ENCODE measurements around the gene ARL5A. TPM values are rescaled to one million over a fixed set of nuclear protein-coding genes. Genes with fewer than 3 reads are reported as not detected.
A peak's percentile ranks its signal among the peaks of the same experiment; 100 is the strongest.

ARL5A gene
- total and polyA plus RNA-seq, 12 donors = 8.3 to 62.3 (median 55.6) TPM

- Histone ChIP-seq H3K36me3 (no peaks in the 10 kb centered on the region), H3K27me3 (no peaks in the 10 kb centered on the region), H3K27ac (no peak overlapping the region), H3K4me1 (peaks cover 0 to 29% (median 0%) of the 10 kb centered on the region in 9 donors), H3K4me3 (no peak overlapping the region), H3K9me3 (no peaks in the 10 kb centered on the region)
- TF ChIP-seq, protein P1, sequence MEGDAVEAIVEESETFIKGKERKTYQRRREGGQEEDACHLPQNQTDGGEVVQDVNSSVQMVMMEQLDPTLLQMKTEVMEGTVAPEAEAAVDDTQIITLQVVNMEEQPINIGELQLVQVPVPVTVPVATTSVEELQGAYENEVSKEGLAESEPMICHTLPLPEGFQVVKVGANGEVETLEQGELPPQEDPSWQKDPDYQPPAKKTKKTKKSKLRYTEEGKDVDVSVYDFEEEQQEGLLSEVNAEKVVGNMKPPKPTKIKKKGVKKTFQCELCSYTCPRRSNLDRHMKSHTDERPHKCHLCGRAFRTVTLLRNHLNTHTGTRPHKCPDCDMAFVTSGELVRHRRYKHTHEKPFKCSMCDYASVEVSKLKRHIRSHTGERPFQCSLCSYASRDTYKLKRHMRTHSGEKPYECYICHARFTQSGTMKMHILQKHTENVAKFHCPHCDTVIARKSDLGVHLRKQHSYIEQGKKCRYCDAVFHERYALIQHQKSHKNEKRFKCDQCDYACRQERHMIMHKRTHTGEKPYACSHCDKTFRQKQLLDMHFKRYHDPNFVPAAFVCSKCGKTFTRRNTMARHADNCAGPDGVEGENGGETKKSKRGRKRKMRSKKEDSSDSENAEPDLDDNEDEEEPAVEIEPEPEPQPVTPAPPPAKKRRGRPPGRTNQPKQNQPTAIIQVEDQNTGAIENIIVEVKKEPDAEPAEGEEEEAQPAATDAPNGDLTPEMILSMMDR (IDR thresholded peaks at IDR 0.05) = no peak
- intact Hi-C loops (cut with DNase I) = no loop called here
- ATAC-seq (peak in 7 of 8 donors; percentile 38 to 85 (median 73)), DNase-seq (no peak)
- WGBS, 2 donors = 42 to 46% methylated on average over 3 of the region's 3 CpGs
These were observed 23.5 kb upstream of the ARL5A start for GRCh38 chr2:151851761-151852160.

DNA sequence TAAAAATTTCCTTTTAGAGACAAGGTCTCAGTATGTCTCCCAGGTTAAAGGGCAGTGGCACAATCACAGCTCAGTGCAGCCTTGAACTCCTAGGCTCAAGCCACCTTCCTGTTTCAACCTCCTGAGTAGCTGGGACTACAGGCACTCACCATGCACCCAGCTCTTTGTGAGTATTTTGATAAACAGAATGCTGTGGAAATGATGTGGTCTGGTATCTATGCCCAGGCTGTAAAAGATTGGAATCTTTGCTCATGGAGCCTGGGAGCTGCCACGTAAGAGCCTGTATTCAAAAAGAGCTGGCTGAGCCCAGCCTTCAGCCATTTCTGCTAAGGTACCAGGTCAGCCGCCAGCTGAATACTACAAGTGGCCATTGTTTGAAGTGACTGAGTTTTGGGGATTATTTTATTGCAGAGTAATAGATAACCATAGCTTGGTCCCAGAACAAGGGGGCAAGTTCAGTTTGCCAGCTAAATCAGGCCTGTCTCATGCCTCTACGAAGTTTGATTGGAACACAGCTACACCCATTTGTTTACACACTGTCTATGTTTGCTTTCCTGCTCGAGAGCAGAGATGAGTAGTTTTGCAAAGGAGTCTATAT lies 21.3 kb upstream of the ARL5A start:
- Histone ChIP-seq H3K4me3 (no peak overlapping the region), H3K9me3 (no peaks in the 10 kb centered on the region), H3K27me3 (no peaks in the 10 kb centered on the region), H3K4me1 (peaks cover 0 to 42% (median 10%) of the 10 kb centered on the region in 9 donors), H3K36me3 (no peaks in the 10 kb centered on the region), H3K27ac (no peak overlapping the region)
- DNase-seq = no peak
- intact Hi-C loops (cut with DNase I) = no loop called here
- WGBS, 2 donors = 88 to 93% methylated on average over 4 of the region's 4 CpGs
- no peak for ATAC-seq
- TF ChIP-seq, protein P1 (IDR thresholded peaks at IDR 0.05) = no peak

GRCh38 chr2:151845884-151846283 lies 17.7 kb upstream of the ARL5A start:
- Histone ChIP-seq H3K36me3 (no peaks in the 10 kb centered on the region), H3K9me3 (no peaks in the 10 kb centered on the region), H3K27me3 (no peaks in the 10 kb centered on the region), H3K27ac (peak overlapping the region in 1 of 10 donors; percentile 18), H3K4me3 (no peak overlapping the region), H3K4me1 (peaks cover 9 to 36% (median 27%) of the 10 kb centered on the region in 9 donors)
- TF ChIP-seq, protein P1 (IDR thresholded peaks at IDR 0.05) = no peak
- DNase-seq (no peak), ATAC-seq (no peak)
- intact Hi-C loops (cut with DNase I) = no loop called here
- 97 to 100% methylated on average over 2 of the region's 2 CpGs for WGBS, 2 donors

DNA sequence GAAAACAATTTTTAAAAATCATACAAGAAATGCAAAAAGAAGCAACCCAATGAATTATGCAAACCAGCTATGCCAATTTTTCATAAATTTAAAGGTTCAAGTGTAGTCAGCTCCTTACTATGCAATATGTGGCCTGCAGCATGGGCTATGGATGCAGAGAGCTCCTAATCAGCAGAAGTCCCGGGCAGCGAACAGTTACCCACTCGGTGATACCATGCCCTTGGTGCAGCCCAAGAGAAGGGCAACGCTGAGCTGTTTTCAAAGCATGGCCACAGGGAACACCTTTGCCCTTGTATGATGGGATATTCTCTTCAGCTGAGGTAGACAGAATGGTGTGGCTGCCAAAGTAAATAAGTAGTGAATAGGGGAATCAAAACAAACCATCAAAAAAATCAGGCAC lies 17.3 kb upstream of the ARL5A start:
- TF ChIP-seq, protein P1 (IDR thresholded peaks at IDR 0.05) = no peak
- Histone ChIP-seq H3K27me3 (no peaks in the 10 kb centered on the region), H3K4me1 (peaks cover 9 to 36% (median 27%) of the 10 kb centered on the region in 9 donors), H3K36me3 (no peaks in the 10 kb centered on the region), H3K9me3 (no peaks in the 10 kb centered on the region), H3K4me3 (no peak overlapping the region), H3K27ac (peak overlapping the region in 4 of 10 donors; percentile 15 to 77 (median 40))
- DNase-seq (peak in 1 of 2 donors; percentile 12), ATAC-seq (peak in 6 of 8 donors; percentile 39 to 83 (median 57))
- intact Hi-C loops (cut with DNase I) = no loop called here
- 48 to 62% methylated on average over 4 of the region's 4 CpGs for WGBS, 2 donors
